NCI-H69 (cell line): Measurements from ENCODE around the gene PNPLA7.
A peak's percentile ranks its signal among the peaks of the same experiment; 100 is the strongest.
"Not testable (repeated sequence)": the region's sequence is repeated elsewhere in the genome, so short reads cannot be mapped to it uniquely, and the experiment has no call there.

Experiments
- DNase-seq: peaks from one replicate; lab custom pipeline; 2025; lab: John Stamatoyannopoulos, UW

The PNPLA7 gene

GRCh38 chr9:137550231-137550621, at the start of gene PNPLA7:
PNPLA7 (minus strand) TSS chr9:137550402; CDS start chr9:137550197, 205 bp downstream.
- DNase-seq: peak; percentile 97

GRCh38 chr9:137598943-137599342, 48.7 kb upstream of the PNPLA7 start:
- no peak for DNase-seq

- not testable (repeated sequence) for DNase-seq
These were observed 46.4 kb upstream of the PNPLA7 start for GRCh38 chr9:137596577-137596976.

GRCh38 chr9:137593176-137593575, 43.0 kb upstream of the PNPLA7 start:
- DNase-seq: no peak

GRCh38 chr9:137592767-137593166, 42.6 kb upstream of the PNPLA7 start:
- no peak for DNase-seq

- DNase-seq: peak; percentile 96
These were observed 40.5 kb upstream of the PNPLA7 start, which contains the start of gene ZMYND19 for GRCh38 chr9:137590469-137591383. ZMYND19 (minus strand) TSS chr9:137590512; CDS start chr9:137590263, 249 bp downstream.

GRCh38 chr9:137590123-137590468, 39.9 kb upstream of the PNPLA7 start:
- DNase-seq: no peak

- peak; percentile 46 for DNase-seq
These were observed 39.4 kb upstream of the PNPLA7 start for GRCh38 chr9:137589441-137590122.

- DNase-seq: no peak
These were observed 38.7 kb upstream of the PNPLA7 start for GRCh38 chr9:137588891-137589290.

GRCh38 chr9:137588311-137588710, 38.1 kb upstream of the PNPLA7 start:
- DNase-seq: no peak

- DNase-seq: no peak
These were observed 36.7 kb upstream of the PNPLA7 start for GRCh38 chr9:137586854-137587253.

- DNase-seq: no peak
These were observed 33.8 kb upstream of the PNPLA7 start for GRCh38 chr9:137583957-137584356.

GRCh38 chr9:137583347-137583746, 33.1 kb upstream of the PNPLA7 start:
- no peak for DNase-seq

GRCh38 chr9:137582286-137582860, 32.2 kb upstream of the PNPLA7 start:
- no peak for DNase-seq

GRCh38 chr9:137581361-137582285, 31.4 kb upstream of the PNPLA7 start:
- DNase-seq: no peak

- DNase-seq: no peak
These were observed 30.7 kb upstream of the PNPLA7 start for GRCh38 chr9:137580954-137581322.

GRCh38 chr9:137580209-137580953, 30.2 kb upstream of the PNPLA7 start:
- peak; percentile 73 for DNase-seq

- DNase-seq: no peak
These were observed 29.0 kb upstream of the PNPLA7 start for GRCh38 chr9:137579259-137579604.

- peak; percentile 97 for DNase-seq
These were observed 28.5 kb upstream of the PNPLA7 start, which contains the start of gene DPH7 for GRCh38 chr9:137578518-137579258. DPH7 (minus strand) TSS chr9:137578925; CDS start chr9:137578777, 148 bp downstream.

- no peak for DNase-seq
These were observed 25.7 kb upstream of the PNPLA7 start for GRCh38 chr9:137575716-137576411.
